ENCODE data around the gene LGALS8.
A peak's percentile ranks its signal among the peaks of the same experiment; 100 is the strongest.
"Not testable (repeated sequence)": the region's sequence is repeated elsewhere in the genome, so short reads cannot be mapped to it uniquely, and the experiment has no call there.

LGALS8 gene

GRCh38 chr1:236495467-236496112, 28.2 kb upstream of the LGALS8 start:
- H3K27ac ChIP-seq, result no peak overlapping the region
- CTCF ChIA-PET, result interaction anchor here (1.2 kb wide), 1 partner anchor 12 kb away, joined by 3 read pairs; no protein-coding TSS in a partner anchor
- TF ChIP-seq, protein P1, sequence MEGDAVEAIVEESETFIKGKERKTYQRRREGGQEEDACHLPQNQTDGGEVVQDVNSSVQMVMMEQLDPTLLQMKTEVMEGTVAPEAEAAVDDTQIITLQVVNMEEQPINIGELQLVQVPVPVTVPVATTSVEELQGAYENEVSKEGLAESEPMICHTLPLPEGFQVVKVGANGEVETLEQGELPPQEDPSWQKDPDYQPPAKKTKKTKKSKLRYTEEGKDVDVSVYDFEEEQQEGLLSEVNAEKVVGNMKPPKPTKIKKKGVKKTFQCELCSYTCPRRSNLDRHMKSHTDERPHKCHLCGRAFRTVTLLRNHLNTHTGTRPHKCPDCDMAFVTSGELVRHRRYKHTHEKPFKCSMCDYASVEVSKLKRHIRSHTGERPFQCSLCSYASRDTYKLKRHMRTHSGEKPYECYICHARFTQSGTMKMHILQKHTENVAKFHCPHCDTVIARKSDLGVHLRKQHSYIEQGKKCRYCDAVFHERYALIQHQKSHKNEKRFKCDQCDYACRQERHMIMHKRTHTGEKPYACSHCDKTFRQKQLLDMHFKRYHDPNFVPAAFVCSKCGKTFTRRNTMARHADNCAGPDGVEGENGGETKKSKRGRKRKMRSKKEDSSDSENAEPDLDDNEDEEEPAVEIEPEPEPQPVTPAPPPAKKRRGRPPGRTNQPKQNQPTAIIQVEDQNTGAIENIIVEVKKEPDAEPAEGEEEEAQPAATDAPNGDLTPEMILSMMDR (conservative IDR thresholded peaks at IDR 0.05; ENCODE audit: low read depth), result no peak
- POLR2A ChIA-PET (ENCODE audit: low non-redundant PET), result no interaction called here
- no peak for DNase-seq (ENCODE audit: low spot score)

GRCh38 chr1:236497908-236498307, 25.9 kb upstream of the LGALS8 start:
- no peak for DNase-seq (ENCODE audit: low spot score)
- no peak overlapping the region for H3K27ac ChIP-seq
- TF ChIP-seq, protein P1 (conservative IDR thresholded peaks at IDR 0.05; ENCODE audit: low read depth), result no peak
- ChIA-PET CTCF (interaction anchor here (0.5 kb wide), 1 partner anchor 34 kb away, joined by 4 read pairs; no protein-coding TSS in a partner anchor), POLR2A (ENCODE audit: low non-redundant PET) (no interaction called here)

- ChIA-PET CTCF (no interaction called here), POLR2A (ENCODE audit: low non-redundant PET) (no interaction called here)
- TF ChIP-seq, protein P1 (conservative IDR thresholded peaks at IDR 0.05; ENCODE audit: low read depth), result no peak
- H3K27ac ChIP-seq, result no peak overlapping the region
- no peak for DNase-seq (ENCODE audit: low spot score)
Observed at GRCh38 chr1:236501093-236501492, 22.7 kb upstream of the LGALS8 start.

GRCh38 chr1:236502579-236502971, 21.2 kb upstream of the LGALS8 start:
- ChIA-PET CTCF (interaction anchor here (0.6 kb wide), 1 partner anchor 363 kb away, joined by 3 read pairs; no protein-coding TSS in a partner anchor), POLR2A (ENCODE audit: low non-redundant PET) (no interaction called here)
- no peak for DNase-seq (ENCODE audit: low spot score)
- TF ChIP-seq, protein P1 (conservative IDR thresholded peaks at IDR 0.05; ENCODE audit: low read depth), result no peak
- H3K27ac ChIP-seq, result no peak overlapping the region

GRCh38 chr1:236502972-236503639, 20.7 kb upstream of the LGALS8 start:
- TF ChIP-seq, protein P1 (conservative IDR thresholded peaks at IDR 0.05; ENCODE audit: low read depth), result no peak
- POLR2A ChIA-PET (ENCODE audit: low non-redundant PET), result interaction anchor here (0.7 kb wide), 1 partner anchor 82 kb away, joined by 3 read pairs; no protein-coding TSS in a partner anchor
- peak; percentile 15 for DNase-seq (ENCODE audit: low spot score)
- CTCF ChIA-PET, result interaction anchor here (0.6 kb wide), 2 partner anchors 54 to 364 kb away, joined by 3 read pairs; no protein-coding TSS in a partner anchor
- H3K27ac ChIP-seq, result no peak overlapping the region

- CTCF ChIA-PET; DNase-seq (ENCODE audit: low spot score); POLR2A ChIA-PET (ENCODE audit: low non-redundant PET); H3K27ac ChIP-seq: not testable (repeated sequence)
Observed at GRCh38 chr1:236504338-236504737, 19.4 kb upstream of the LGALS8 start.

Data from RWPE1 (cell line).